Cardiac fibroblast (primary cell): Measurements from ENCODE around the gene LRP3.
"Not testable (repeated sequence)": the region's sequence is repeated elsewhere in the genome, so short reads cannot be mapped to it uniquely, and the experiment has no call there.

Source experiments
- DNase-seq, 2 donors: peaks; one replicate each; pipeline versions ENCODE4 v3.0.0 to v3.0.0-alpha.2; 2010; ENCODE audit warnings: low read depth in 2 of 2
- H3K4me3 ChIP-seq, 2 donors: replicated peaks in 1 of 2; 1 replicate in 1 of 2; 2 replicates in 1 of 2; pipeline ENCODE4 v1.5.1; 2011; ENCODE audit warnings: low read depth in 2 of 2, low read length in 2 of 2, mild to moderate bottlenecking in 2 of 2, moderate library complexity in 1 of 2
- TF ChIP-seq, protein P1 (sequence below): IDR thresholded peaks from one replicate; pipeline ENCODE4 v1.5.1; 2011; ENCODE audit warnings: low read depth, mild to moderate bottlenecking, low read length, inconsistent platforms

LRP3 gene

DNA sequence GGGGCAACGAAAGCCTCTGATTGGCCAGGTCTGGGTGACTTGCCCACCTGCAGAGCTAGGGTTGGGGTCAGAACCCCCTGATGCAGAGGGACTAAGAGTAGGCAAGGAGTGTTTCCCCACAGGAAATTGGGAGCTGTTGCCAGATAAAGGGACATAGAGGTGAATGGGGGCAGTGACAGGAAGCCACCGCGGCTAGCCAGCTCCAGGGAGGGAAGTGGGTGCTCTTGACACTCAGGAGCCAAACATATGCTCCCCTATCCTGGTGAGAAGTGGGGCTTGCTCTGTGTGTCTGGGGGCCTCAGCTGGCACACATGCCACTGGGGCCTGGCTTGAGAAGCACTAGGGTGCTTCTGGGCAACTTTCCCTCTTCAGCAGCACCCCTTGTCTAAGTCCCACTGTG, 36.2 kb upstream of the LRP3 start:
- TF ChIP-seq, protein P1, sequence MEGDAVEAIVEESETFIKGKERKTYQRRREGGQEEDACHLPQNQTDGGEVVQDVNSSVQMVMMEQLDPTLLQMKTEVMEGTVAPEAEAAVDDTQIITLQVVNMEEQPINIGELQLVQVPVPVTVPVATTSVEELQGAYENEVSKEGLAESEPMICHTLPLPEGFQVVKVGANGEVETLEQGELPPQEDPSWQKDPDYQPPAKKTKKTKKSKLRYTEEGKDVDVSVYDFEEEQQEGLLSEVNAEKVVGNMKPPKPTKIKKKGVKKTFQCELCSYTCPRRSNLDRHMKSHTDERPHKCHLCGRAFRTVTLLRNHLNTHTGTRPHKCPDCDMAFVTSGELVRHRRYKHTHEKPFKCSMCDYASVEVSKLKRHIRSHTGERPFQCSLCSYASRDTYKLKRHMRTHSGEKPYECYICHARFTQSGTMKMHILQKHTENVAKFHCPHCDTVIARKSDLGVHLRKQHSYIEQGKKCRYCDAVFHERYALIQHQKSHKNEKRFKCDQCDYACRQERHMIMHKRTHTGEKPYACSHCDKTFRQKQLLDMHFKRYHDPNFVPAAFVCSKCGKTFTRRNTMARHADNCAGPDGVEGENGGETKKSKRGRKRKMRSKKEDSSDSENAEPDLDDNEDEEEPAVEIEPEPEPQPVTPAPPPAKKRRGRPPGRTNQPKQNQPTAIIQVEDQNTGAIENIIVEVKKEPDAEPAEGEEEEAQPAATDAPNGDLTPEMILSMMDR = no peak
- H3K4me3 ChIP-seq = no peak overlapping the region
- no peak for DNase-seq

DNA sequence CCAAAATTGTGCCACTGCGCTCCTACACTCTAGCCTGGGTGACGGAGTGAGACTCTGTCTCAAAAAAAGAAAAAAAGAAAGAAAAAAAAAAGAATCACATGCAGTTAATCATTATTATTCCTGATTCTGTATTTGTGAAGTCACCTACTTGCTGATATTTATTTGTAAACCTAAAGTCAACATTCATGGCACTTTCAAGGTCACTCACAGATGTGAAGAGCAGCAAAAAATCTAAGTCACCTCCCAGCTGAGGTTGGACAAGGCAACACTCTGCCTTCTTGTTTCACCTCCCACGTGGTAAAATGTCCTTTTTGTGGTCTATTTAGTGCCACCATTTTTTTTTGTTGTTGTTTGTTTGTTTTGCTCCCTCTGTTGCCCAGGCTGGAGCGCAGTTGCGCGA, 35.8 kb upstream of the LRP3 start:
- no peak for DNase-seq
- TF ChIP-seq, protein P1 = no peak
- no peak overlapping the region for H3K4me3 ChIP-seq

- no peak overlapping the region for H3K4me3 ChIP-seq
- DNase-seq = no peak
- TF ChIP-seq, protein P1 = no peak
Measured at GRCh38 chr19:33159149-33159548, 35.0 kb upstream of the LRP3 start.

- DNase-seq = no peak
- no peak overlapping the region for H3K4me3 ChIP-seq
- TF ChIP-seq, protein P1 = no peak
Measured at GRCh38 chr19:33159893-33160292, 34.2 kb upstream of the LRP3 start.

DNA sequence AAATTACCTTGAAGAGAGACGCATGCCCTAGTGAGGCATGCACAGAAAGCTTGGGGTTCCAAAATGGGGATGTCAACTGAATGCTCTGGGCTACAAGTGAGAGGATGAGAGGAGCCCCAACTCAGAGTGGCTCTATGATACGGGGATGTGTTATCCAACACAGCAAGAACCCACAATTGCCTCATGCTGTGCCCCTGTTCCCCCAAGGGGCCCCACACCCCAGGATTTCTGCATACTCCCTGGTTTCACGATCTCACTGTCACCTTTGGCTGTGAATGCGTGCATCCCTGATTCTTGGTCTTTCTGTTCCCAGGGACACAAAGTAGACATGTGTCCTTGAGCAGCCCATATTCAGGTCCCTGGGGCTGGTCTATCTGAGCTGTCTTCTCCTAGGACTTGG, 32.9 kb upstream of the LRP3 start:
- TF ChIP-seq, protein P1 = no peak
- DNase-seq = no peak
- H3K4me3 ChIP-seq = no peak overlapping the region

GRCh38 chr19:33163481-33163880, 30.6 kb upstream of the LRP3 start:
- TF ChIP-seq, protein P1 = no peak
- no peak for DNase-seq
- H3K4me3 ChIP-seq = no peak overlapping the region

DNA sequence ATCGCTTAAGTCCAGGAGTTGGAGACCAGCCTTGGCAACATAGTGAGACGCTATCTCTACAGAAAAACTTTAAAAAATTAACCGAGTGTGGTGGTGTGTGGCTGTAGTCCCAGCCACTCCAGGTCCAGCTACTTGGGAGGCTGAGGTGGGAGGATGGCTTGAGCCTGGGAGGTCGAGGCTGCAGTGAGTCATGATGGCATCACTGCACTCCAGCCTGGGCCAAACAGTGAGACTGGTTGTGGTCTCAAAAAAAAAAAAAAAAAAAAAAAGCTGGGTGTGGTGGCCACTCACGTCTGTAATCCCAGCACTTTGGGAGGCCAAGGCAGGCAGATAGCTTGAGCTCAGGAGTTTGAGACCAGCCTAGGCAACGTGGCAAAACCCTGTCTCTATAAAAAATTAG, 28.1 kb upstream of the LRP3 start:
- DNase-seq = peak in 1 of 2 donors; percentile 9
- H3K4me3 ChIP-seq = not testable (repeated sequence)
